Cardiac septum (tissue), 1 donor: ENCODE data around the gene SMARCA4. TPM values are rescaled to one million over a fixed set of nuclear protein-coding genes. Genes with fewer than 3 reads are reported as not detected.
A peak's percentile ranks its signal among the peaks of the same experiment; 100 is the strongest.
"Not testable (repeated sequence)": the region's sequence is repeated elsewhere in the genome, so short reads cannot be mapped to it uniquely, and the experiment has no call there.

Source experiments
- DNase-seq: peaks from one replicate; pipeline ENCODE4 v3.0.0-alpha.2; 2020; ENCODE audit warnings: low spot score
- intact Hi-C: fragments of 100-400 bp; cut with DNase I; formaldehyde crosslinking; loops from one replicate; pipeline ENCODE4 v1.14.0; 2022
- total RNA-seq: library from RNA; stranded (reverse); fragmentation: NEBNext Ultra II Directional; extraction: Animal tissue kit (Norgen Biotek cat#: 25700); gene quantifications from one replicate; pipeline ENCODE4 v1.2.1, GENCODE V29; 2021
- donor health status: DM: no; HTN: no; CAD: no.

Gene SMARCA4
- total RNA-seq, 1 donor from 2014 or later: 52.2 TPM

DNA sequence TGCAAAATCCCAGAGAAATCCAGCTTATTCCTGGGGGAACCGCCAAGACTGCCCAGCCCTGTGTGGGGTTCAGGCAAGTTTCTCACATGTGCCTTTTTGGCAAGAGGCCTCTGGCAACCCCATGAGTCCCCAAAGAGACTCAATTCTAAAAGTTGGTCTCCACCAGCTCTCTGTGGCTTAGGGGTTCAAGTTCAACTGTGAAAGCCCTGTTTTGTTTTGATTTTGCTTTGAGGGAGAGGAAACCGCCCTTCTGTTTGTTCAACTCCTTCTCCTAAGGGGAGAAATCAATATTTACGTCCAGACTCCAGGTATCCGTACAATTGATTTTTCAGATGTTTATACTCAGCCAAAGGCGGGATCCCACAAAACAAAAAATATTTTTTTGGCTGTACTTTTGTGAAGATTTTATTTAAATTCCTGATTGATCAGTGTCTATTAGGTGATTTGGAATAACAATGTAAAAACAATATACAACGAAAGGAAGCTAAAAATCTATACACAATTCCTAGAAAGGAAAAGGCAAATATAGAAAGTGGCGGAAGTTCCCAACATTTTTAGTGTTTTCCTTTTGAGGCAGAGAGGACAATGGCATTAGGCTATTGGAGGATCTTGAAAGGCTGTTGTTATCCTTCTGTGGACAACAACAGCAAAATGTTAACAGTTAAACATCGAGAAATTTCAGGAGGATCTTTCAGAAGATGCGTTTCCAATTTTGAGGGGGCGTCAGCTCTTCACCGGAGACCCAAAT lies 127.8 kb downstream of the SMARCA4 start:
- no peak for DNase-seq
- intact Hi-C loops: no loop called here

DNA sequence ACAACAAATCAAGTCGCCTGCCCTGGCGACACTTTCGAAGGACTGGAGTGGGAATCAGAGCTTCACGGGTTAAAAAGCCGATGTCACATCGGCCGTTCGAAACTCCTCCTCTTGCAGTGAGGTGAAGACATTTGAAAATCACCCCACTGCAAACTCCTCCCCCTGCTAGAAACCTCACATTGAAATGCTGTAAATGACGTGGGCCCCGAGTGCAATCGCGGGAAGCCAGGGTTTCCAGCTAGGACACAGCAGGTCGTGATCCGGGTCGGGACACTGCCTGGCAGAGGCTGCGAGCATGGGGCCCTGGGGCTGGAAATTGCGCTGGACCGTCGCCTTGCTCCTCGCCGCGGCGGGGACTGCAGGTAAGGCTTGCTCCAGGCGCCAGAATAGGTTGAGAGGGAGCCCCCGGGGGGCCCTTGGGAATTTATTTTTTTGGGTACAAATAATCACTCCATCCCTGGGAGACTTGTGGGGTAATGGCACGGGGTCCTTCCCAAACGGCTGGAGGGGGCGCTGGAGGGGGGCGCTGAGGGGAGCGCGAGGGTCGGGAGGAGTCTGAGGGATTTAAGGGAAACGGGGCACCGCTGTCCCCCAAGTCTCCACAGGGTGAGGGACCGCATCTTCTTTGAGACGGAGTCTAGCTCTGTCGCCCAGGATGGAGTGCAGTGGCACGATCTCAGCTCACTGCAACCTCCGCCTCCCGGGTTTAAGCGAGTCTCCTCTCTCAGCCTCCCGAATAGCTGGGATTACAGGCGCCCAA lies 128.6 kb downstream of the SMARCA4 start, which contains the start of gene LDLR:
Gene LDLR (plus strand): TSS at position 210 of the 760 bp plus-strand sequence. CDS start 86 bp downstream, at position 296.
- intact Hi-C loops: loop anchor here (5.0 kb wide), 1 partner anchor 53 kb away; no protein-coding TSS in a partner anchor
- peak; percentile 91 for DNase-seq

DNA sequence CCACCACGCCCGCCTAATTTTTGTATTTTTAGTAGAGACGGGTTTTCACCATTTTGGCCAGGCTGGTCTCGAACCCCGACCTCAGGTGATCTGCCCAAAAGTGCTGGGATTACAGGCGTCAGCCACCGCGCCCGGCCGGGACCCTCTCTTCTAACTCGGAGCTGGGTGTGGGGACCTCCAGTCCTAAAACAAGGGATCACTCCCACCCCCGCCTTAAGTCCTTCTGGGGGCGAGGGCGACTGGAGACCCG lies 129.1 kb downstream of the SMARCA4 start:
- DNase-seq: not testable (repeated sequence)
- intact Hi-C loops: loop anchor here (5.0 kb wide), 1 partner anchor 52 kb away; no protein-coding TSS in a partner anchor

DNA sequence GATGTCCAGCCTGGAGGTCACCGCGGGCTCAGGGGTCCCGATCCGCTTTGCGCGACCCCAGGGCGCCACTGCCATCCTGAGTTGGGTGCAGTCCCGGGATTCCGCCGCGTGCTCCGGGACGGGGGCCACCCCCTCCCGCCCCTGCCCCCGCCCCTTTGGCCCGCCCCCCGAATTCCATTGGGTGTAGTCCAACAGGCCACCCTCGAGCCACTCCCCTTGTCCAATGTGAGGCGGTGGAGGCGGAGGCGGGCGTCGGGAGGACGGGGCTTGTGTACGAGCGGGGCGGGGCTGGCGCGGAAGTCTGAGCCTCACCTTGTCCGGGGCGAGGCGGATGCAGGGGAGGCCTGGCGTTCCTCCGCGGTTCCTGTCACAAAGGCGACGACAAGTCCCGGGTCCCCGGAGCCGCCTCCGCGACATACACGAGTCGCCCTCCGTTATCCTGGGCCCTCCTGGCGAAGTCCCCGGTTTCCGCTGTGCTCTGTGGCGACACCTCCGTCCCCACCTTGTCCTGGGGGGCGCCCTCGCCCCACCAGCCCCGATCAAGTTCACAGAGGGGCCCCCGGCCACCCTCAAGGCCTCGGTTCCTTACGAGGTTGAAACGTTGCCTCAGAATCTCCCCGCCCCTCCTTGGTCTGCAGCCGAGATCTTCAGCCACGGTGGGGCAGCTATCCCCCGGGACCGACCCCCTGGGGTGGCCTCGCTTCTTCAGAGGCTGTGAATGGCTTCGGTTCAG lies 129.6 kb downstream of the SMARCA4 start:
- peak; percentile 99 for DNase-seq
- intact Hi-C loops: loop anchor here (5.0 kb wide), 1 partner anchor 52 kb away; no protein-coding TSS in a partner anchor

DNA sequence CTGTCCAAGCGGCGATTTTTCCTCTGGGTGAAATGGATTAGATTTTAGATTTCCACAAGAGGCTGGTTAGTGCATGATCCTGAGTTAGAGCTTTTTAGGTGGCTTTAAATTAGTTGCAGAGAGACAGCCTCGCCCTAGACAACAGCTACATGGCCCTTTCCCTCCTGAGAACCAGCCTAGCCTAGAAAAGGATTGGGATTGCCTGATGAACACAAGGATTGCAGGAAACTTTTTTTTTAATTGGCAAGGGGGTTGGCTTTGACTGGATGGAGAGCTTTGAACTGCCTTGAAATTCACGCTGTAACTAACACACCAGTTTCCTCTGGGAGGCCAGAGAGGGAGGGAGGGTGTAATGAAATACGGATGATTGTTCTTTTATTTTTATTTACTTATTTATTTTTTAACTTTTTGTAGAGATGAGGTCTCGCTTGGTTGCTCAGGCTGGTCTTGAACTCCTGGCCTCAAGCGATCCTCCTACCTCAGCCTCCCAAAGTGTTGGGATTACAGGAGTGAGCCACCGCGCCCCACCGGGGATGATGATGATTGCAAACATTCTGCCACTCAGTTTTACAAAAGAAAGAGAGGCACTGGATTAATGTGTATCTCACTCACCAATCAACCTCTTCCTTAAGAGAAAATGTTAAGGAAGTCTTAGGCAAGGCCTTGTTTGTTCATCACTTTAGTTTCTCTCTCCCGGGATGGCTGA lies 130.3 kb downstream of the SMARCA4 start:
- DNase-seq: no peak
- intact Hi-C loops: loop anchor here (5.0 kb wide), 1 partner anchor 51 kb away; no protein-coding TSS in a partner anchor

DNA sequence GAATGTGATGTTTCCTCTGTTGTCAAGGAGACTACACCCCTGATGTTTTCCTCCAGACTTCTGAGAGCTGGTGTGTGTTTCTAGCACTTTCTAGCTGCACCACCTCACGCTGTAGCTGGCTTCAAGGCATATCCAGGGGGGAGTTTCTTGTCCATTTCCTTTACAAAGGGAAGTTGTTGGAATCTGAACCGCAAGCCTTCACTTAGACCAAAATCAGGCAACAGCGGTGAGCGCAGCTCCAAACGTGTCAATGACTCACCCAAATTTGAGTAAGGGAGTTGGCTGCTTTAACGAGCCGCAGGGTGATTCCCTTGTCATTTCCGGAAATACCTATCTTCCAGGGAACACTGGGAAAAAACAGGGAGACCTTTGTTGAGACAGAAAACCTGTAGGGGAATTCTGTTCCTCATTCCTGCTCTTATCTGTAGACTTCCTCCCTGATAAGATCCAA lies 130.9 kb downstream of the SMARCA4 start:
- DNase-seq: peak; percentile 82
- intact Hi-C loops: loop anchor here (5.0 kb wide), 1 partner anchor 51 kb away; no protein-coding TSS in a partner anchor

DNA sequence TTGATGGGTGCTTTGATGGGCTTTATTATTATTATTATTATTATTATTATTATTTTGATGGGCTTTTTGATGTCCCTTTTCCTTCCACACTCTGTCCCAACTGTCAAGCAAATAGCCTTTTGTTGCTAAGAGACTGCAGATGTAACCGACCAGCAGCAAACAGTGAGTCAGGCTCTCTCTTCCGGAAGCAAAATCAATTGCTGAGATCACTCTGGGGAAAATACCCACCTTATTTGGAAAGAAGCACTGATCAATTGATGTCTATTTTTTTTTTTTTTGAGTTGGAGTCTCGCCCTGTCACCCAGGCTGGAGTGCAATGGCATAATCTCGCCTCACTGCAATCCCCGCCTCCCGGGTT lies 131.3 kb downstream of the SMARCA4 start:
- intact Hi-C loops: loop anchor here (5.0 kb wide), 1 partner anchor 50 kb away; no protein-coding TSS in a partner anchor

DNA sequence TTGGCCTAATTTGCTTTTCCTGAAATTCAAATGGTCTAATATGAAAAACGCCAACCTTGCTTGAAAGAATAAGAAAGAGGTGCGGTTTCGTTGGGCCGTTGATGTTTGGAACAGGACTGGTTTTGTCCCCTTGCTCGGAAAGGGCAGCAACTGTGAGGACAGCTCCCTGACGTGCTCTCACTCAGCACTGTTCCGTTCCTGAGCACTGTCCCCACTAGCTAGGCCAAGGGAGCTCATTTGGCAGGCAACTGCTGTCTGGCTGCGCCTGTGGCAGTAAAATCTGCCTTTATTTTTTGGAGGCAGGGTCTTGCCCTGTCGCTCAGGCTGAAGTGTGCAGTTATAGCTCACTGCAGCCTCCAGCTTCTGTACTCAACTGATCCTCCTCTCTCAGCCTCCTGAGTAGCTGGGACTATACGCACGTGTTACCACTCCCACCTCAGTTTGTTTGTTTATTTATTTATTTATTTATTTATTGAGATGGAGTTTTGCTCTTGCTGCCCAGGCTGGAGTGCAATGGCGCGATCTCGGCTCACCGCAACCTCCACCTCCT lies 132.9 kb downstream of the SMARCA4 start:
- no peak for DNase-seq
- intact Hi-C loops: loop anchor here (5.0 kb wide), 1 partner anchor 49 kb away; no protein-coding TSS in a partner anchor

More for the DNA sequence above, 131.3 kb downstream of the SMARCA4 start:
- DNase-seq: no peak

DNA sequence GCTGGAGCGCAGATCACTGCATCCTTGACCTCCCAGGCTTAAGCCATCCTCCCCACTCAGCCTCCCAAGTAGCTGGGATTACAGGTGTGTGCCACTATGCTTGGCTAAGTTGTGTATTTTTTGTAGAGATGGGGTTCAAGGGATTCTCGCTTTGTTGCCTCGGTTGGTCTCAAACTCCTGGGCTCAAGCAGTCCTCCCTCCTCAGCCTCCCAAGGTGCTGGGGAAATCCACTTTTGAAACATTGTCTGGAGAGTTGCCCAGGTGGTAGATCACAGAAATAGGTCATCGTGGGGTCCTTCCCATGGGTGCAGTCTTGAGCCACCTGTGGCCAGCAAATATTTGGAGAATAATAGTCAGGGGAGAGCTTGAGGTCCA lies 133.7 kb downstream of the SMARCA4 start:
- no peak for DNase-seq
- intact Hi-C loops: loop anchor here (5.0 kb wide), 1 partner anchor 48 kb away; no protein-coding TSS in a partner anchor

DNA sequence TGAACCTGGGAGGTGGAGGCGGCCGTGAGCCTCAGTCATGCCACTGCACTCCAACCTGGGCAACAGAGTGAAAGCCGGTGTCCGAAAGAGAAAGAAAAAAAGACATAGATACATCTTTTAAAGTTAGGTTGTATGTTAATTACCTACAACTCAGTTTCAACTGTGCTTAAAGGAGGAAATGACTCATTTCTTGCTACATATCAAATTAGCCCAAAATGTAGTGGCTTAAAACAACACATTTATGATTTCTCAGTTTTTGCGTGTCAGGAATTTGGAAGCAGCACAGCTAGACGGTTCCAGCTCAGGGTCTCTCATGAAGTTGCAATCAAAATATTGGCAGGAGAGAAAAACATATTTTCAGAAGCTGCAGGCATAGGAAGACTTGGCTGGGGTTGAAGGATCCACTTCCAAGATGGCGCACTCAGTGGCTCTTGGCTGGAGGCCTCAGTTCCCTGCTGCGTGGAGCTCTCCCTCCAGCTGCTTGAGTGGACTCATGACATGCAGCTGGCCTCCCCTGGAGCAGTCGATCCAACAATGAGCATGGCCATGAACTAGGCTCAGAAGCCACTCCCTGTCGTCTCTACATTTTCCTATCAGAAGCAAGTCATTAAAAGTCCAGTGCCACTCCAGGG lies 135.5 kb downstream of the SMARCA4 start:
- intact Hi-C loops: no loop called here

DNA sequence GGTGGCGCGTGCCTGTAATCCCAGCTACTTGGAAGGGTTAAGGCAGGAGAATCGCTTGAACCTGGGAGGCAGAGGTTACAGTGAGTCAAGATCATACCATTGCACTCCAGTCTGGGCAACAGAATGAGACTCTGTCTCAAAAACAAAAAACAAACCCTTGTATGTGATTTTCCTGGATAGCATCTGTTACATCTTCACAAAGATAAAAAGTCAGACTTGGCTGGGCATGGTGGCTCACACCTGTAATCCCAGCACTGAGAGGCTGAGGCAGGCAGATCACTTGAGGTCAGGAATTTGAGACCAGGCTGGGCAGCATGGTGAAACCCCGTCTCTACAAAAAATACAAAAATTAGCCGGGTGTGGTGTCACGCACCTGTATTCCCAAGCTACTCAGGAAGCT lies 136.5 kb downstream of the SMARCA4 start:
- intact Hi-C loops, DNase-seq: not testable (repeated sequence)

More for the DNA sequence above, 135.5 kb downstream of the SMARCA4 start:
- DNase-seq: no peak

DNA sequence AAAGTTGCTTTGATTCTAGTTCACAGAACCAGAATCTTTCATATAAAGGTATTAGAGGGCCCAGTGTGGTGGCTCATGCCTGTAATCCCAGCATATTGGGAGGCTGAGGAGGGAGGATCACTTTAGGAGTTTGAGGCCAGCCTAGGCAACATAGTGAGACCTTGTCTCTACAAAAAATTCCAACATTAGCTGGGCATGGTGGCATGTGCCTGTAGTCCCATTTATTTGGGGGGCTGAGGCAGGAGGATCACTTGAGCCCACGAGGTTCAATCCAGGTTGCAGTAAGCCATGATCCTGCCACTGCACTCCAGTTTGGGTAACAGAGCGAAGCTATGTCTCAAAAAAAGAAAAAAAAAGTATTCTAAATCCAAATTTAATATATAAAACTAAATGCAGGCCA lies 137.5 kb downstream of the SMARCA4 start:
- DNase-seq: no peak
- intact Hi-C loops: no loop called here

DNA sequence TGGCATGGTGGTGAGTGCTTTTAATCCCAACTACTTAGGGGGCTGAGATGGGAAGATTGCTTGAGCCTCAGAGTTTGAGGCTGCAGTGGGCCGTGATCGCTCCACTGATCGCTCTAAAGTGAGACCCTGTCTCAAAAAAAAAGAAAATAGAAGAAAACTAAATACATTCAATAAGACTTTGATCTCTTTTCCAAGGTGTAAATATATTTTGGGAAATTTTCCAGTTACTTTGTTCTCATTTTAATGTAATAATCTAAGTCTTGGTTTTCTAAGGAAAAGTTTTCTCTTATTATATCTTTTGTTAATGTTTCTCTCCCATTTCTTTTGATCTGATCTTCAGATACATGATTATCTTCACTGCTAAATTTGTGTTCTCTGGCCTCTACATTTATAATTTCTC lies 138.0 kb downstream of the SMARCA4 start:
- no peak for DNase-seq
- intact Hi-C loops: no loop called here

DNA sequence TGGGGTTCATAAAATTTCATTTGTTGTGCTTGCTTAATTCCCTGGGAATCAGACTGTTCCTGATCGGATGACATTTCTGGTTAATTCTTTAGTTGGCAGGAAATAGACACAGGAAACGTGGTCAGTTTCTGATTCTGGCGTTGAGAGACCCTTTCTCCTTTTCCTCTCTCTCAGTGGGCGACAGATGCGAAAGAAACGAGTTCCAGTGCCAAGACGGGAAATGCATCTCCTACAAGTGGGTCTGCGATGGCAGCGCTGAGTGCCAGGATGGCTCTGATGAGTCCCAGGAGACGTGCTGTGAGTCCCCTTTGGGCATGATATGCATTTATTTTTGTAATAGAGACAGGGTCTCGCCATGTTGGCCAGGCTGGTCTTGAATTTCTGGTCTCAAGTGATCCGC lies 139.2 kb downstream of the SMARCA4 start:
- DNase-seq: no peak
- intact Hi-C loops: no loop called here

DNA sequence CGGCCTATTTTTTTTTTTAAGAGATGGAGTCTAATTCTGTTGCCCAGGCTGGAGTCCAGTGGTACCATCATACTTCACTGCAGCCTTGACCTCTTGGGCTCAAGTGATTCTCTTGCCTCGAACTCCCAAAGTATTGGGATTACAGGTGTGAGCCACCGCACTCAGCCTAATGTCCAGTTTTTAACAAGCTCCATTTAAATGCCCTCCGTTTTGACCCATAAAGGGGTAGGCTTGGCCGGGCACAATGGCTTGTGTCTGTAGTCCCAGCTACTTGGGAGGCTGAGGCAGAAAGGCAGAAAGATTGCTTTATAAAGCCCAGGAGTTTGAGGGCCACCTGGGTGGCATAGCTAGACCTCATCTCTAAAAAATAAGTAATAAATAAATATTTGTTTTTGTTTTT lies 140.2 kb downstream of the SMARCA4 start:
- intact Hi-C loops: no loop called here
- no peak for DNase-seq

DNA sequence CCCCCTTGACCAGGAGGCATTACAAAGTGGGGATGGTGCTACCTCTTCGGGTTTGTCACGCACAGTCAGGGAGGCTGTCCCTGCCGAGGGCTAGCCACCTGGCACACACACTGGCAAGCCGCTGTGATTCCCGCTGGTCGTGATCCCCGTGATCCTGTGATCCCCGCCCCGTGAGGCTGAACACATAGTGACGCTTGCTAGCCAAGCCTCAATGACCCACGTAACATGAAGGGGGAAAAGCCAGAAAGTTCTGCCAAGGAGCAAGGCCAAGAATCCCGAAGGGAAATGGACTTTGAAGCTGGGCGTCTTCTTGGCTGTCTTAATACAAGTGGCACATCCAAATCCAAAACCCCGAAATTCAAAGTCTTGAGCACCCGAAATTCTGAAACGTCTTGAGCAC lies 142.1 kb downstream of the SMARCA4 start:
- intact Hi-C loops: no loop called here
- DNase-seq: no peak

DNA sequence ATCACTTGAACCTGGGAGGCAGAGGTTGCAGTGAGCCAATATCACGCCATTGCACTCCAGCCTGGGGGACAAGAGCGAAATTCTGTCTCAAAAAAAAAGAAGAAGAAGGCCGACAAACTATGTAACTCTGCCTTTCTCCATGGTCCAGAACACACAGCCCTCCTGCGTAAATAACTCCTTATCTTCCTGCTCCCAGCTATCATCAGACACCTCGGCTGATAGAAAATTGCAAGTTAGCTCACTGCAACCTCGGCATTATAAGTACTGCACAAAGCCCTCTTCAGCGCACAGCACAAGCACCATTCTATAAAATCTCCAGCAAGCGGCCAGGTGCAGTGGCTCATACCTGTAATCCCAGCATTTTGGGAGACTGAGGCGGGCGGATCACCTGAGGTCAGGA lies 142.8 kb downstream of the SMARCA4 start:
- DNase-seq, intact Hi-C loops: not testable (repeated sequence)

DNA sequence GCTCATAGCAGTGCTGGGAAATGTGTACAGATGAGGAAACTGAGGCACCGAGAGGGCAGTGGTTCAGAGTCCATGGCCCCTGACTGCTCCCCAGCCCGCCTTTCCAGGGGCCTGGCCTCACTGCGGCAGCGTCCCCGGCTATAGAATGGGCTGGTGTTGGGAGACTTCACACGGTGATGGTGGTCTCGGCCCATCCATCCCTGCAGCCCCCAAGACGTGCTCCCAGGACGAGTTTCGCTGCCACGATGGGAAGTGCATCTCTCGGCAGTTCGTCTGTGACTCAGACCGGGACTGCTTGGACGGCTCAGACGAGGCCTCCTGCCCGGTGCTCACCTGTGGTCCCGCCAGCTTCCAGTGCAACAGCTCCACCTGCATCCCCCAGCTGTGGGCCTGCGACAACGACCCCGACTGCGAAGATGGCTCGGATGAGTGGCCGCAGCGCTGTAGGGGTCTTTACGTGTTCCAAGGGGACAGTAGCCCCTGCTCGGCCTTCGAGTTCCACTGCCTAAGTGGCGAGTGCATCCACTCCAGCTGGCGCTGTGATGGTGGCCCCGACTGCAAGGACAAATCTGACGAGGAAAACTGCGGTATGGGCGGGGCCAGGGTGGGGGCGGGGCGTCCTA lies 144.3 kb downstream of the SMARCA4 start:
- intact Hi-C loops: no loop called here
- DNase-seq: no peak
